ACC112 (cell line): ENCODE data around the gene TRAK1.

Source experiments
- H2AFZ ChIP-seq: fragments of 200-600 bp; sonication (generic); one replicate; pipeline ENCODE4 v1.6.0; 2017; ENCODE audit warnings: antibody characterized with exemption, low read length; ENCODE audit not compliant: unreplicated experiment
- H3K27ac ChIP-seq: fragments of 200-600 bp; sonication (generic); 2 replicates; pipeline ENCODE4 v1.5.1; 2014; ENCODE audit warnings: low read depth, mild to moderate bottlenecking, antibody characterized with exemption, low read length, moderate library complexity
- H3K27me3 ChIP-seq: fragments of 200-600 bp; sonication (generic); 2 replicates; pipeline ENCODE4 v1.6.1; 2014; ENCODE audit warnings: mild to moderate bottlenecking, antibody characterized with exemption, low read length, moderate library complexity, mixed read lengths; ENCODE audit not compliant: insufficient read depth
- H3K36me3 ChIP-seq: fragments of 200-600 bp; sonication (generic); 2 replicates; pipeline ENCODE4 v1.6.1; 2016; ENCODE audit warnings: mild to moderate bottlenecking, antibody characterized with exemption, low read length, moderate library complexity, mixed read lengths; ENCODE audit not compliant: insufficient read depth
- H3K4me1 ChIP-seq: fragments of 200-600 bp; sonication (generic); one replicate; pipeline ENCODE4 v1.6.1; 2016; ENCODE audit warnings: low read length, mixed read lengths; ENCODE audit not compliant: insufficient read depth, unreplicated experiment, control insufficient read depth
- H3K4me3 ChIP-seq: fragments of 200-600 bp; sonication (generic); 2 replicates; pipeline ENCODE4 v1.5.1; 2014; ENCODE audit warnings: mild to moderate bottlenecking, low read depth, low read length
- H3K79me2 ChIP-seq: fragments of 200-600 bp; sonication (generic); one replicate; pipeline ENCODE4 v1.6.0; 2016; ENCODE audit warnings: low read length; ENCODE audit not compliant: control insufficient read depth, unreplicated experiment, insufficient read depth

The TRAK1 gene

GRCh38 chr3:42213417-42213816, 122.3 kb downstream of the TRAK1 start:
- Histone ChIP-seq H3K79me2 (no peaks in the 10 kb centered on the region), H2AFZ (no peak overlapping the region), H3K4me3 (no peak overlapping the region), H3K27ac (no peak overlapping the region), H3K27me3 (no peaks in the 10 kb centered on the region), H3K36me3 (no peaks in the 10 kb centered on the region), H3K4me1 (peaks cover 6% of the 10 kb centered on the region)

- H3K27me3 ChIP-seq: no peaks in the 10 kb centered on the region
- H3K4me1 ChIP-seq: peaks cover 6% of the 10 kb centered on the region
- H2AFZ ChIP-seq: no peak overlapping the region
- H3K79me2 ChIP-seq: no peaks in the 10 kb centered on the region
- no peak overlapping the region for H3K4me3 ChIP-seq
- H3K27ac ChIP-seq: no peak overlapping the region
- H3K36me3 ChIP-seq: no peaks in the 10 kb centered on the region
These were observed 122.9 kb downstream of the TRAK1 start for GRCh38 chr3:42214064-42214463.

DNA sequence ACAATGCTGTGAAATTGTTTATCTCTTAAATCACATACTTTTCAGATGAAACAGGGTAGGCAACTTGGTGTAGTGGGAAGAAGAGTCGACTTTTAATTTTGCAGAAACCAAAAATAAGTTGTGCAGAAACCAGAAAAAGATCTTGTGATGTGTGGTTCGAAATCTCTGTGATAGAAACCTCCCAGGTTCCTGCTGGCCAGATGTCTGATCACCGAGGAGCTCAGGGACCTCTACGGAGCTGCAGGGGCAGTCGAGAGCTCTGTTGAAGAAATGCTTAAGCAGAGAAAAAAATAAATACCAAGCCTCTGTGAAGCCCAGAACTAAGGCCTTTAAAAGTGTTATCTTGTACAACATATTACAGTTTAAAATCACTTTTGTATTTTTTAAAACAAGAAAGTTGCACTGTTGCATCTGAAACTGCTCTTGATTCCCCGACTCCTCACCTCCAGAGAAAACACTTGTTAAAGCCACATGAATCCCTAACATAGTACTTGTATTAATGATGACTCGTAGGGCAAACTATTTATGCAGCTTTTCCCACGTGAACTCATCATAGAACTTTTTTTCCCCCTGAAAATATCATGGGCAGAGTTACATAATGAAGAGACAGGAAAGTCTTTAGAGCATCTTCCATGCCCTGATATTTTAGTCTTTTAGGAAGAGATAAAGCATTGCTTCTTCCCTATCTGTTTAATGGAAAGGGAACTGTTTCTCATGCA, 123.6 kb downstream of the TRAK1 start:
- no peak overlapping the region for H3K27ac ChIP-seq
- H3K36me3 ChIP-seq: no peaks in the 10 kb centered on the region
- H2AFZ ChIP-seq: no peak overlapping the region
- H3K27me3 ChIP-seq: no peaks in the 10 kb centered on the region
- H3K4me1 ChIP-seq: peaks cover 6% of the 10 kb centered on the region
- H3K4me3 ChIP-seq: no peak overlapping the region
- H3K79me2 ChIP-seq: no peaks in the 10 kb centered on the region

- H3K27me3 ChIP-seq: no peaks in the 10 kb centered on the region
- H3K36me3 ChIP-seq: no peaks in the 10 kb centered on the region
- no peak overlapping the region for H2AFZ ChIP-seq
- H3K27ac ChIP-seq: no peak overlapping the region
- no peak overlapping the region for H3K4me3 ChIP-seq
- H3K79me2 ChIP-seq: no peaks in the 10 kb centered on the region
- H3K4me1 ChIP-seq: peaks cover 6% of the 10 kb centered on the region
These were observed 125.1 kb downstream of the TRAK1 start for GRCh38 chr3:42216302-42216701.

DNA sequence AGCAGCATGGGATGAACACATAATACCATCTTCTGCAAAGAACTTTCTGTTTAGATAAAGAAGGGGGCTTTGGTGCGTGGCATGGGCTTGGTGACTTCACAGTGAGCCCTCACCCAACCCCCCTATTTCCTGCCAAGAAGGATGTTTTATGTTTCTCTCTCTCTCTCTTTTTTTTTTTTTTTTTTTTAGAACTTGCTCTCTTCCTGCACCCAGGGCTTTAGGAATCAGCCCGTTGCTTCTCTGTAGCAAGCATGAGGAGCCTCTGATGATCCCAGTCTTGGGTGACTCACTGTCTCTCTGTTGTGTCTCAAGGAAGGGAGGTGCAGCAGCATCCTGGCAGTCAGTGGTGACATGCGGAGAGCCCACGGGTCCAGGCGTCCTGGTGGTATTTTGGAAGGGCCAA, 125.8 kb downstream of the TRAK1 start:
- no peak overlapping the region for H2AFZ ChIP-seq
- H3K79me2 ChIP-seq: no peaks in the 10 kb centered on the region
- H3K4me1 ChIP-seq: peaks cover 6% of the 10 kb centered on the region
- no peak overlapping the region for H3K4me3 ChIP-seq
- no peak overlapping the region for H3K27ac ChIP-seq
- no peaks in the 10 kb centered on the region for H3K36me3 ChIP-seq
- H3K27me3 ChIP-seq: no peaks in the 10 kb centered on the region

- H3K79me2 ChIP-seq: no peaks in the 10 kb centered on the region
- no peak overlapping the region for H2AFZ ChIP-seq
- no peak overlapping the region for H3K27ac ChIP-seq
- no peaks in the 10 kb centered on the region for H3K36me3 ChIP-seq
- no peak overlapping the region for H3K4me3 ChIP-seq
- H3K4me1 ChIP-seq: no peaks in the 10 kb centered on the region
- no peaks in the 10 kb centered on the region for H3K27me3 ChIP-seq
These were observed 129.4 kb downstream of the TRAK1 start for GRCh38 chr3:42220436-42221121.

GRCh38 chr3:42222942-42223693, 132.0 kb downstream of the TRAK1 start:
- Histone ChIP-seq H3K4me3 (no peak overlapping the region), H3K4me1 (no peaks in the 10 kb centered on the region), H3K27me3 (no peaks in the 10 kb centered on the region), H3K36me3 (no peaks in the 10 kb centered on the region), H3K79me2 (no peaks in the 10 kb centered on the region), H2AFZ (no peak overlapping the region), H3K27ac (no peak overlapping the region)

GRCh38 chr3:42224178-42224577, 133.0 kb downstream of the TRAK1 start:
- Histone ChIP-seq H3K36me3 (no peaks in the 10 kb centered on the region), H2AFZ (no peak overlapping the region)

GRCh38 chr3:42224658-42225421, 133.7 kb downstream of the TRAK1 start:
- Histone ChIP-seq H3K4me3 (no peak overlapping the region), H3K27me3 (no peaks in the 10 kb centered on the region), H2AFZ (no peak overlapping the region), H3K36me3 (no peaks in the 10 kb centered on the region), H3K27ac (no peak overlapping the region), H3K79me2 (no peaks in the 10 kb centered on the region), H3K4me1 (peaks cover 3% of the 10 kb centered on the region)

More at GRCh38 chr3:42224178-42224577, 133.0 kb downstream of the TRAK1 start:
- Histone ChIP-seq H3K79me2 (no peaks in the 10 kb centered on the region), H3K27ac (no peak overlapping the region), H3K4me1 (no peaks in the 10 kb centered on the region), H3K4me3 (no peak overlapping the region), H3K27me3 (no peaks in the 10 kb centered on the region)
